Activated CD8-positive, alpha-beta memory T cell treated with anti-CD3 and anti-CD28 coated beads for 1 hour (primary cell): ENCODE results near the gene PAX6.

ENCODE experiments used
- DNase-seq, 2 donors: peaks; one replicate each; pipeline ENCODE4 v3.0.0-alpha.2; 2020; ENCODE audit warnings: low read depth in 1 of 2; ENCODE audit errors: extremely low read depth in 1 of 2

Gene PAX6

GRCh38 chr11:31809541-31809856, 1.6 kb downstream of the PAX6 start:
- no peak for DNase-seq

GRCh38 chr11:31808721-31809540, 2.2 kb downstream of the PAX6 start:
- no peak for DNase-seq

GRCh38 chr11:31807799-31808667, 3.1 kb downstream of the PAX6 start:
- DNase-seq: no peak

GRCh38 chr11:31806928-31807798, 4.0 kb downstream of the PAX6 start:
- DNase-seq: no peak

- DNase-seq: no peak
Observed at GRCh38 chr11:31806186-31806927, 4.8 kb downstream of the PAX6 start.

GRCh38 chr11:31805629-31806185, 5.4 kb downstream of the PAX6 start:
- no peak for DNase-seq

GRCh38 chr11:31805037-31805628, 6.0 kb downstream of the PAX6 start:
- DNase-seq: no peak

- no peak for DNase-seq
Observed at GRCh38 chr11:31804312-31805036, 6.6 kb downstream of the PAX6 start.

GRCh38 chr11:31803813-31804311, 7.3 kb downstream of the PAX6 start:
- no peak for DNase-seq

GRCh38 chr11:31802990-31803812, 7.9 kb downstream of the PAX6 start:
- DNase-seq: no peak

GRCh38 chr11:31802609-31802989, 8.5 kb downstream of the PAX6 start:
- no peak for DNase-seq

GRCh38 chr11:31802000-31802551, 9.0 kb downstream of the PAX6 start:
- DNase-seq: no peak

GRCh38 chr11:31801298-31801702, 9.8 kb downstream of the PAX6 start:
- no peak for DNase-seq

- DNase-seq: no peak
Observed at GRCh38 chr11:31800398-31801265, 10.5 kb downstream of the PAX6 start.

GRCh38 chr11:31799435-31800397, 11.4 kb downstream of the PAX6 start:
- DNase-seq: no peak
